Esophagus squamous epithelium (tissue), 4 donors: Measurements from ENCODE around the gene GRAMD1C.

ENCODE experiments used
- POLR2A ChIP-seq, 4 donors: fragments of 450-650 bp; IDR thresholded peaks; one replicate each; pipeline ENCODE4 v1.6.1; 2017; ENCODE audit warnings: antibody characterized with exemption in 4 of 4, mild to moderate bottlenecking in 4 of 4, moderate library complexity in 3 of 4
- TF ChIP-seq, protein P1 (sequence below), 6 experiments: fragments of 450-650 bp in 4 of 6; fragments of 200-600 bp in 2 of 6; sonication (generic) in 2 of 6; IDR thresholded peaks; one replicate each; pipeline ENCODE4 v1.5.1; 2016 to 2019; ENCODE audit warnings: antibody characterized with exemption in 6 of 6, mild to moderate bottlenecking in 4 of 6, moderate library complexity in 4 of 6

DNA sequence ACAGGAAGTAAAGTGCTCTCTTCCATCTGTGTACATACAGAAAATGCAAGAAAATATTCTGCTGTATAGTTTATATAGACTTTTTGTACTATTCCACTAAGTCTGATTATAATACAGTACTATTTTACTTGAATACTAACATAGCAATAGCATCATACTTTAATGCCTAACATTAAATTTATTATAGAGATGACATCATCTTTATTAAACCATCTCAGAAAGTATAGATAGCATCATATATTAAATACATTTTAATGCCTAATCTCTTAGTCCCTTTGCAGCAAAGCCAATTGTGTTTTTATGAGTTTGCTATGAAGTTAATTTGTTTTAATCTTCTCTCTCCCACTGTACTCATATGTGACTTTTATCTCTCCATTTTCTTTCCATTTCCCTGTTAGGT lies 69.5 kb downstream of the GRAMD1C start:
- no peak for TF ChIP-seq POLR2A (IDR thresholded peaks at IDR 0.05)
- TF ChIP-seq, protein P1, sequence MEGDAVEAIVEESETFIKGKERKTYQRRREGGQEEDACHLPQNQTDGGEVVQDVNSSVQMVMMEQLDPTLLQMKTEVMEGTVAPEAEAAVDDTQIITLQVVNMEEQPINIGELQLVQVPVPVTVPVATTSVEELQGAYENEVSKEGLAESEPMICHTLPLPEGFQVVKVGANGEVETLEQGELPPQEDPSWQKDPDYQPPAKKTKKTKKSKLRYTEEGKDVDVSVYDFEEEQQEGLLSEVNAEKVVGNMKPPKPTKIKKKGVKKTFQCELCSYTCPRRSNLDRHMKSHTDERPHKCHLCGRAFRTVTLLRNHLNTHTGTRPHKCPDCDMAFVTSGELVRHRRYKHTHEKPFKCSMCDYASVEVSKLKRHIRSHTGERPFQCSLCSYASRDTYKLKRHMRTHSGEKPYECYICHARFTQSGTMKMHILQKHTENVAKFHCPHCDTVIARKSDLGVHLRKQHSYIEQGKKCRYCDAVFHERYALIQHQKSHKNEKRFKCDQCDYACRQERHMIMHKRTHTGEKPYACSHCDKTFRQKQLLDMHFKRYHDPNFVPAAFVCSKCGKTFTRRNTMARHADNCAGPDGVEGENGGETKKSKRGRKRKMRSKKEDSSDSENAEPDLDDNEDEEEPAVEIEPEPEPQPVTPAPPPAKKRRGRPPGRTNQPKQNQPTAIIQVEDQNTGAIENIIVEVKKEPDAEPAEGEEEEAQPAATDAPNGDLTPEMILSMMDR (IDR thresholded peaks at IDR 0.05), result no peak
